Activated T-cell treated with anti-CD3 and anti-CD28 coated beads for 4 hours (primary cell): ENCODE data around the gene HINFP.
A peak's percentile ranks its signal among the peaks of the same experiment; 100 is the strongest.
"Not testable (repeated sequence)": the region's sequence is repeated elsewhere in the genome, so short reads cannot be mapped to it uniquely, and the experiment has no call there.

ENCODE experiments used
- DNase-seq: peaks from one replicate; pipeline ENCODE4 v3.0.0-alpha.2; 2020

HINFP gene

DNA sequence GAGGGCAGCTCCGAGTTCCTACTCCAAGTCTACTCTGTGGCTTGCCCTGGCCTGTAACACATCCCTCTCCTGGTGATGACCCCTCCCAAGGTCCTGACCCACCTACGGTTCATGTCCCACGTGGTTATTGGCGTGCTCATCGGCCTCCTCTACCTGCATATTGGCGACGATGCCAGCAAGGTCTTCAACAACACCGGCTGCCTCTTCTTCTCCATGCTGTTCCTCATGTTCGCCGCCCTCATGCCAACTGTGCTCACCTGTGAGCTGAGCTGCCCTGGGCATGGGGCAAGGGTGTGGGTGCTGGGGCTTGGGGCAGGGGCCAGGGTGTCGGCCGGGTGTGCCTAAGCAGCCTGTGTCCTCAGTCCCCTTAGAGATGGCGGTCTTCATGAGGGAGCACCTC lies 37.1 kb downstream of the HINFP start:
- no peak for DNase-seq

DNA sequence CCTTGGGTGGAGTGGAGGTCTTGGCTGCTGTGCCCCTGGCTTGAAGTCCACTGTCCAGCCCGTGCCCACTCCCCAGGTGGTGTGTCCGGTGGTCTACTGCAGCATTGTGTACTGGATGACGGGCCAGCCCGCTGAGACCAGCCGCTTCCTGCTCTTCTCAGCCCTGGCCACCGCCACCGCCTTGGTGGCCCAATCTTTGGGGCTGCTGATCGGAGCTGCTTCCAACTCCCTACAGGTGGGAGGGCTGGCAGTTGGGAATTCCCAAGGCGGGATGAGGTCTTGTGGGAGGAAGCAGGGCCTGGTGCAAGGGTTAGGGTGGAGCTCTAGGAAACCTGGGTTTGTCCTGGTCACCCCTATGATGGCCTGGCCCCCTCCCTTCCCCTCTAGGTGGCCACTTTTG lies 38.8 kb downstream of the HINFP start:
- DNase-seq: no peak

GRCh38 chr11:119161871-119162270 lies 40.5 kb downstream of the HINFP start:
- no peak for DNase-seq

DNA sequence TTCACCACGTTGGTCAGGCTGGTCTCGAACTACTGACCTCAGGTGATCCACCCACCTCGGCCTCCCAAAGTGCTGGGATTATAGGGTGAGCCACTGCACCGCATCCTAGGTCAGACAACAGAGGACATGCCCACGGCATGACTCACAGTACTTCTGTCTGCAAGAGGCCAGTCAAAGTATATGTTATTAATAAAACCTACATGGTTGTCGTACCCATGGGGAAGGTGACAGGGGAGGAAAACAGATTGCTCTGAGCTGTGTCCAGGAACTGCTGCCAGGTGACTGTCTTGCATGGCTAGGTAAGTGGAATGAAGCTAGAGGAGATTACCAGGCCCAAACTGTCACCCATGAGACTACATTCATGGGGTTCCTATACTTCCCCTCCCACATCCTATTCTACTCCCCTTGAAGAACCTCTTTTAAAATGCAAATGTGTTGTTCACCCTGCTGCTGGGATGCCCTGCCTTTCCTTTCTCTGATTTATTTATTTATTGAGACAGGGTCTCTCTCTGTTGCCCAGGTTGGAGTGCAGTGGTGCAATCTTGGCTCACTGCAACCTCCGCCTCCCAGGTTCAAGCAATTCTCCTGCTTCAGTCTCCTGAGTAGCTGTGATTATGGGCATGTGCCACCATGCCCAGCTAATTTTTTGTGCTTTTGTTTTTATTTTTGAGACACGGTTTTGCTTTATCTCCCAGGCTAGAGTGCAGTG lies 45.1 kb downstream of the HINFP start:
- no peak for DNase-seq

- not testable (repeated sequence) for DNase-seq
These were observed 45.7 kb downstream of the HINFP start for GRCh38 chr11:119167077-119167458.

GRCh38 chr11:119167933-119168332 lies 46.6 kb downstream of the HINFP start:
- DNase-seq: no peak

DNA sequence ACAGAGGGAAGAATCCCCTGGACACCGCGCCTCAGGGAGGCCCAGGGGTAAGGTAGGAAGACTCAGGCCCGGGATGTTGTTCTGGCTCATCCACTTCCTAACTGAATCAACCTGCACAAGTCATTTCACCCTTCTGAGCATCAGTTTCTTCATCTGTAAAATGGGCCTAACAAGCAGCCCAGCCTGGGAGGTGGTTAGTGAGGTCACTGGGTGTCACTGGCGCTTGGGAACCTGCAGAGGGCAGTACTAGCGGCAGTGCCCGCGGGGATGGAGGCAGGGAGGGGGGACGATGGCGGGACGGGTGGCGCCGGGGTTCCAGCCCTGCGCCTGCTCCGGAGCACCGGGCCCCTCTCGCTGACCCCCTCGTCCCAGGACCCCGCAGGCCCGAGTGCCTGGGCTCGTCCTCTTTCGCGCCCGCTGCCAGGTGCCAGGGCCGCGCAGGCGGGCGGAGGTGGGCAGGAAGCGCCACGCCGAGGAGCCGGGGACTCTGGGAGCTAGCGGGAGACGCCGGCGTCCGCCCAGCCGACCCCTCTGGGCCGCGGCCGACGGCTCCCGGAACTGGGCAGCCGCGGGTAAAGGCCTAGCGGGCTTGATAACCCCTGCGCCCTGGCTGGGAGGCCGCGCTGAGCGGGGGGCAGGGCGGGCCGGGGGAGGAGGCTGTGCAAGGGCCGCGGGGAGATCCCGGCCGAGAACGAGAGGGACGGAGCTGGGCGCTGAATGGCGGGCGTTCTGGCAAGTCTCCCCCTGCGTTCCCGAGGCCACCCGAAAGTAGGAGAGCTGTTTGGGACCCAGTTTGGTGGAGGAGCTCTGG lies 47.3 kb downstream of the HINFP start, which contains the start of gene NLRX1:
TSS of gene NLRX1 (plus strand) at position 255 of the 811 bp plus-strand sequence. CDS start 2,679 bp downstream, outside the sequence.
- DNase-seq: peak; percentile 82

GRCh38 chr11:119169282-119169719 lies 47.9 kb downstream of the HINFP start:
- no peak for DNase-seq

DNA sequence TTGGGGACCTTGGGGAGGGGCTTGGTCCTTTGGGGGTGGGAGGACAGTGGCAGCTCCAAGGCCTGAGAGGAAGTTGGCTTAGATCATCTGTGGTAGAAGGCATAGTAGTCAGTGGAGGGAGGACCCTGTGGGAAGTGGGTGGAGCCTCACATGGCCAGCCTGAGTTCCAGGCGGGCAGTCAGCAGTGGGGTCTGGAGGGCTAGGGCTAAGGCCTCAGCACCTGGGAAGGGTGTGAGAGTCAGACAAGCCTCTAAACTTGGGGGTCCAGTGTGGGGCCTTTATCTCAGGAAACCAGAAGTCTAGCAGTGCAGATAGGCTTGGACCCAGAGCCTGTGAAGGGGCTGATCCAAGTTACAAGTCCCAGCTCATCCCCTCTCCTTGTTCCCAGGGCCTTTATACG lies 51.1 kb downstream of the HINFP start:
- no peak for DNase-seq

GRCh38 chr11:119173453-119173852 lies 52.1 kb downstream of the HINFP start:
- no peak for DNase-seq

DNA sequence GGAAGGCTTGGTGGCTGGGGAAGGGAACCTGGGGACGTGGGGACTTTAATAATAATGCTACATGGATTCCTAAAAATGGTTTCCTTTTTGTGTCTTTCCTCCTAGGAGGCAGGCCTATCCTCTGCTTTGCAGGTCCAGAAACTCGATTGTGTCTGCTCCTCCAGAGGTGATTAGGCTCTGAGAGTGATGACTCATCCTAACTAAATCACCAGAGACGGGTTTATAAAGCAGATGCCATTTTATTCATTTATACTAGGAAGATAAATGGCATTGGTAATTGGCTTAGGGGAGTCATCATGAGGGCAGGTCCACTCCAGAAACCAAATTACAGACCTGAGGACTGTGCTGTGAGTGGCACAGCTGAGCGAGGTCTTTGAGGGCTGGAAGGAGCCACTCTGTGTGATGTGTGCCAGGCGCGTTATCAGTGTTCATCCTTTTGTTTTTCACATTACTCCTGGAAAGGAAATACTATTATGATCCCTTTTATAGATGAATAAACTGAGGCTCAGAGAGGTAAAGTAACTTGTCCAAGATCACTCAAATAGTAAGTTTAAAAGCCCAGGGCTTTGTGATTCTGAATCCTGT lies 54.2 kb downstream of the HINFP start:
- no peak for DNase-seq

GRCh38 chr11:119178166-119178680 lies 56.8 kb downstream of the HINFP start:
- DNase-seq: no peak

- no peak for DNase-seq
These were observed 58.0 kb downstream of the HINFP start for GRCh38 chr11:119179342-119179741.

GRCh38 chr11:119179983-119180382 lies 58.6 kb downstream of the HINFP start:
- no peak for DNase-seq

GRCh38 chr11:119180729-119181676 lies 59.6 kb downstream of the HINFP start:
- DNase-seq: no peak

GRCh38 chr11:119181677-119182412 lies 60.5 kb downstream of the HINFP start:
- no peak for DNase-seq

DNA sequence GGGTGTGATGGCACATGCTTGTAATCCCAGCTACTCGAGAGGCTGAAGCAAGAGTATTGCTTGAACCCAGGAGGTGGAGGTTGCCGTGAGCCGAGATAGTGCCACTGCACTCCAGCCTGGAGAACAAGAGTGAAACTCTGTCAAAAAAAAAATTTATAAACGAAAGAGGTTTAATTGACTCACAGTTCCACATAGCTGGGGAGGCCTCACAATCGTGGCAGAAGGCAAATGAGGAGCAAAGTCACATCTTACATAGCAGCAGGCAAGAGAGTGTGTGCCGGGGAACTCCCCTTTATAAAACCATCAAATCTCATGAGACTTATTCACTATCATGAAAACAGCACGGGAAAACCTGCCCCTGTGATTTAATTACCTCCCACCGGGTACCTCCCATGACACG lies 63.0 kb downstream of the HINFP start:
- DNase-seq: not testable (repeated sequence)
